ENCODE data around the gene NES.

- TF ChIP-seq, protein P1, sequence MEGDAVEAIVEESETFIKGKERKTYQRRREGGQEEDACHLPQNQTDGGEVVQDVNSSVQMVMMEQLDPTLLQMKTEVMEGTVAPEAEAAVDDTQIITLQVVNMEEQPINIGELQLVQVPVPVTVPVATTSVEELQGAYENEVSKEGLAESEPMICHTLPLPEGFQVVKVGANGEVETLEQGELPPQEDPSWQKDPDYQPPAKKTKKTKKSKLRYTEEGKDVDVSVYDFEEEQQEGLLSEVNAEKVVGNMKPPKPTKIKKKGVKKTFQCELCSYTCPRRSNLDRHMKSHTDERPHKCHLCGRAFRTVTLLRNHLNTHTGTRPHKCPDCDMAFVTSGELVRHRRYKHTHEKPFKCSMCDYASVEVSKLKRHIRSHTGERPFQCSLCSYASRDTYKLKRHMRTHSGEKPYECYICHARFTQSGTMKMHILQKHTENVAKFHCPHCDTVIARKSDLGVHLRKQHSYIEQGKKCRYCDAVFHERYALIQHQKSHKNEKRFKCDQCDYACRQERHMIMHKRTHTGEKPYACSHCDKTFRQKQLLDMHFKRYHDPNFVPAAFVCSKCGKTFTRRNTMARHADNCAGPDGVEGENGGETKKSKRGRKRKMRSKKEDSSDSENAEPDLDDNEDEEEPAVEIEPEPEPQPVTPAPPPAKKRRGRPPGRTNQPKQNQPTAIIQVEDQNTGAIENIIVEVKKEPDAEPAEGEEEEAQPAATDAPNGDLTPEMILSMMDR (IDR thresholded peaks at IDR 0.05; ENCODE audit: borderline replicate concordance, extremely low read depth, low read length, poor library complexity, severe bottlenecking): no peak
- no peak for TF ChIP-seq EZH2 (IDR thresholded peaks at IDR 0.05; ENCODE audit: borderline replicate concordance, low read depth, low read length, severe bottlenecking)
These were observed 4.2 kb upstream of the NES start for GRCh38 chr1:156681196-156681960.

Data from DND-41 (cell line).